Sigmoid colon (tissue), 3 donors: ENCODE measurements around the gene TBX18.

Experiments used
- POLR2A ChIP-seq, 2 donors: fragments of 450-650 bp; IDR thresholded peaks; one replicate each; pipeline ENCODE4 v1.6.1; 2016; ENCODE audit warnings: antibody characterized with exemption in 2 of 2, mild to moderate bottlenecking in 2 of 2, moderate library complexity in 2 of 2
- TF ChIP-seq, protein P1 (sequence below), 4 experiments: fragments of 450-650 bp in 3 of 4; fragments of 200-600 bp in 1 of 4; IDR thresholded peaks; one replicate each; pipeline ENCODE4 v1.5.1; 2016 to 2019; ENCODE audit warnings: antibody characterized with exemption in 4 of 4, mild to moderate bottlenecking in 3 of 4, moderate library complexity in 2 of 4

GRCh38 chr6:84749181-84749580 lies 15.2 kb downstream of the TBX18 start:
- TF ChIP-seq, protein P1, sequence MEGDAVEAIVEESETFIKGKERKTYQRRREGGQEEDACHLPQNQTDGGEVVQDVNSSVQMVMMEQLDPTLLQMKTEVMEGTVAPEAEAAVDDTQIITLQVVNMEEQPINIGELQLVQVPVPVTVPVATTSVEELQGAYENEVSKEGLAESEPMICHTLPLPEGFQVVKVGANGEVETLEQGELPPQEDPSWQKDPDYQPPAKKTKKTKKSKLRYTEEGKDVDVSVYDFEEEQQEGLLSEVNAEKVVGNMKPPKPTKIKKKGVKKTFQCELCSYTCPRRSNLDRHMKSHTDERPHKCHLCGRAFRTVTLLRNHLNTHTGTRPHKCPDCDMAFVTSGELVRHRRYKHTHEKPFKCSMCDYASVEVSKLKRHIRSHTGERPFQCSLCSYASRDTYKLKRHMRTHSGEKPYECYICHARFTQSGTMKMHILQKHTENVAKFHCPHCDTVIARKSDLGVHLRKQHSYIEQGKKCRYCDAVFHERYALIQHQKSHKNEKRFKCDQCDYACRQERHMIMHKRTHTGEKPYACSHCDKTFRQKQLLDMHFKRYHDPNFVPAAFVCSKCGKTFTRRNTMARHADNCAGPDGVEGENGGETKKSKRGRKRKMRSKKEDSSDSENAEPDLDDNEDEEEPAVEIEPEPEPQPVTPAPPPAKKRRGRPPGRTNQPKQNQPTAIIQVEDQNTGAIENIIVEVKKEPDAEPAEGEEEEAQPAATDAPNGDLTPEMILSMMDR (IDR thresholded peaks at IDR 0.05): no peak
- TF ChIP-seq POLR2A (IDR thresholded peaks at IDR 0.05): no peak
